HCT116 (cell line): ENCODE measurements around the gene RAD51C. TPM values are rescaled to one million over a fixed set of nuclear protein-coding genes. Genes with fewer than 3 reads are reported as not detected.

ENCODE experiments used
- CEBPB ChIP-seq: IDR thresholded peaks from 2 replicates; pipeline ENCODE4 v1.6.1; 2012; ENCODE audit warnings: low read depth
- EZH2phosphoT487 ChIP-seq: fragments of 200-600 bp; IDR thresholded peaks from 2 replicates; pipeline ENCODE4 v1.6.1; 2018; ENCODE audit warnings: antibody characterized with exemption, borderline replicate concordance
- JUND ChIP-seq: IDR thresholded peaks from 2 replicates; pipeline ENCODE4 v1.6.1; 2012
- RAD21 ChIP-seq: IDR thresholded peaks from 2 replicates; pipeline ENCODE4 v1.6.1; 2012; ENCODE audit warnings: low read depth, mild to moderate bottlenecking
- REST ChIP-seq: IDR thresholded peaks from 2 replicates; pipeline ENCODE4 v1.6.1; 2012; ENCODE audit warnings: low read depth
- YY1 ChIP-seq: IDR thresholded peaks from 2 replicates; pipeline ENCODE4 v1.6.1; 2011; ENCODE audit warnings: low read length, low read depth, moderate library complexity, mild to moderate bottlenecking; ENCODE audit not compliant: insufficient replicate concordance; ENCODE audit errors: extremely low read depth
- ZBTB33 ChIP-seq: IDR thresholded peaks from 2 replicates; pipeline ENCODE4 v1.6.1; 2011; ENCODE audit warnings: mild to moderate bottlenecking, low read length, moderate library complexity; ENCODE audit not compliant: insufficient replicate concordance; ENCODE audit errors: extremely low read depth
- ZFX ChIP-seq: fragments of 450-650 bp; IDR thresholded peaks from 2 replicates; pipeline ENCODE4 v1.6.1; 2017
- total RNA-seq: library from RNA; stranded (reverse); gene quantifications from one replicate; pipeline ENCODE4 v1.2.1, GENCODE V29; 2021; ENCODE audit not compliant: unreplicated experiment

The RAD51C gene
- total RNA-seq, 1 experiment from 2014 or later = 94.9 TPM

GRCh38 chr17:58665946-58666857, 26.2 kb upstream of the RAD51C start (continued):
- TF ChIP-seq REST = no peak
- no peak for TF ChIP-seq RAD21
- no peak; the same call in 1 of the 2 replicates for TF ChIP-seq JUND
- TF ChIP-seq YY1 = no peak
- TF ChIP-seq CEBPB = no peak
- no peak for TF ChIP-seq ZFX
- no peak for TF ChIP-seq EZH2phosphoT487
- TF ChIP-seq ZBTB33 = peak; percentile 37
